H7 (cell line): Measurements from ENCODE around the gene HNRNPH1. TPM values are rescaled to one million over a fixed set of nuclear protein-coding genes. Genes with fewer than 3 reads are reported as not detected.

Experiments
- DNase-seq: peaks from one replicate; pipeline ENCODE4 v3.0.0; 2012
- H3K27me3 ChIP-seq: 2 replicates; pipeline ENCODE4 v1.6.0; 2011; ENCODE audit warnings: mild to moderate bottlenecking, low read length; ENCODE audit not compliant: control insufficient read depth, insufficient read depth
- H3K36me3 ChIP-seq: replicated peaks from 2 replicates; pipeline ENCODE4 v1.5.1; 2011; ENCODE audit warnings: low read length; ENCODE audit not compliant: control insufficient read depth, insufficient read depth
- H3K4me3 ChIP-seq: 2 replicates; pipeline ENCODE4 v1.5.1; 2011; ENCODE audit warnings: low read depth, mild to moderate bottlenecking, control low read depth, low read length, moderate library complexity; ENCODE audit not compliant: insufficient read depth
- total RNA-seq: library from RNA; depleted of rRNA; stranded (reverse); fragments of >200 nt; shearing (Covaris generic); gene quantifications from 2 replicates; pipeline ENCODE4 v1.2.3, GENCODE V29; 2014

The HNRNPH1 gene
- total RNA-seq, 1 experiment from 2014 or later: 423 TPM

GRCh38 chr5:179614745-179615144, 8.7 kb downstream of the HNRNPH1 start:
- Histone ChIP-seq H3K4me3 (no peak overlapping the region), H3K27me3 (no peaks in the 10 kb centered on the region), H3K36me3 (peaks cover 69% of the 10 kb centered on the region)
- DNase-seq: no peak

GRCh38 chr5:179613460-179614071, 9.9 kb downstream of the HNRNPH1 start:
- H3K36me3 ChIP-seq: peaks cover 60% of the 10 kb centered on the region
- no peak for DNase-seq
- H3K27me3 ChIP-seq: no peaks in the 10 kb centered on the region
- H3K4me3 ChIP-seq: no peak overlapping the region

DNA sequence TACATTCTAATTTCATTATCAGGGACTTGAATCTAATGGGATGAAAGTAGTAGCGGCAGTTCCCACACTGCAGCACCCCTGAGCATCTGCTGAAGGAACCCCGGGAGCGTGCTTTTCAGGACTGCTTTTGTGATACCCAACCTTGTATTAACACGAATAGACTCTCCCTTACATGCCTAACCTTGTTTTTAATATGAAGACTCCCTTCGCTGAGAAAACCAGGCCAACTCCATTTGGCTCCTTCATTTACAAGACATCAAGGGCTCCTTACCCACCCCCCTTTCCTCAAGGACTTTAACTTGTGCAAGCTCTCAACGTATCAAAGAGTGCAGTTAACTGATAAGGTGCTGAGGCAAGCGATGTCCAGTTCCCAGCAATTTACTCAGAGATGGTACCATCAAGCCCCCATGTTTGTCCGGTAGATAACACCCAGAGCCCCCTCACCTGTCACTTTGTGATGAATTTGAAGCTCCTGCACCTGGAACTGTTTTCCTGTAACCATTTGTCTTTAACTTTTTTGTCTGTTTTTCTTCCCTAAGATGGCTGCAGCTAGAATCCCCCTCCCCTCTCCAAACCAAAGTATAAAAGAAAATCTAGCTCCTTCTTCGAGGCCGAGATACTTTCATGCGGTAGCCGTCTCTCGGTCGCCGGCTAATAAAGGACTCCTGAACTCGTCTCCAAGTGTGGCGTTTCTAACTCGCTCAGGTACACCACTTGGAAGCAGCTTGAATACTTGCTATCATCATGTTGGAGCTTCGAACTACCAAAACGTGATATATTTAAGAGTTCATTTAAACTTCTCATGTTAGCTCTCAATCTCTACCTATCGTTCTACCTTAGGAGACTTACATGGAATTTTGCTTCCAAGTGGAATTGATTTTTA, 10.7 kb downstream of the HNRNPH1 start:
- H3K27me3 ChIP-seq: no peaks in the 10 kb centered on the region
- no peak for DNase-seq
- H3K4me3 ChIP-seq: no peak overlapping the region
- H3K36me3 ChIP-seq: peaks cover 53% of the 10 kb centered on the region

- Histone ChIP-seq H3K27me3 (no peaks in the 10 kb centered on the region), H3K36me3 (peaks cover 40% of the 10 kb centered on the region), H3K4me3 (no peak overlapping the region)
- DNase-seq: no peak
These were observed 12.6 kb downstream of the HNRNPH1 start for GRCh38 chr5:179610903-179611265.

DNA sequence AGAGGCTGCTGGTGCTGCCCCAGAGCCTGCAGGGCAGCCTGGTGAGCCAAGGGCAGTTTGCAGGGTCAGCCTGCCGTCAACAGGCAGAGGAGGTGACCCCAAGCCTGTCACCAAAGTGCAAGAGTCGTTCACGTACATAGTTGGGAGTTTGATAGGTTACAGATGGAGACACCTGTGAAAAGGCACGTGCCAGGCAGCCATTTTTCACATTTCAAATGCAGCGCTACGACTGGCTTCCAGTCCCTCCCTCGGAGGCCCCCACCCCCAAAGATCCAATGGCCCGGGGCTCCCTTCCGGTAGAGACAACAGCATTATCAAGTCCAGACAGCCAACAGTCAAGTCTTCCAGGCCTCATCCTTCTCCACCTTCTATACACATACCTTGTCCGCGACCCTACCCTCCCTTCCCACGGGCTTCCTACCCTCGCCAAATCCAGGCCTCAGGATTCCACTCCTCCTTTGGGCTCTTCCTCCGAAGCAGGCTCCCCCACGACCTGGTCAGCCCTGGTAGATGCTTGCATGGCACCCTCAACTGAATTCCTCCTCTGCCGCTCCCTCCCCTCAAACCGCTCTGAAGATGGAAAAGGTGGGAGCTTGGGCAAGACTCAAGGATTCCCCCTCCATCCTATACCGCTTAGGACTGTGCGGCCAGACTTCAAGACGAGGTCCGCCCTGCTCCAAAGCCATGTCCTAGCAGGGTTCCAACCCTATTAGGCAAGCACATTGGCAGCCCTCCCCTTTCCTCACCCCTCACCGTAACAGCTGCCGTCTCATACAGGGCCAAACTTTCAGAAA, 13.2 kb downstream of the HNRNPH1 start:
- no peak for DNase-seq
- peaks cover 43% of the 10 kb centered on the region for H3K36me3 ChIP-seq

GRCh38 chr5:179609834-179610108, 13.7 kb downstream of the HNRNPH1 start:
- Histone ChIP-seq H3K27me3 (no peaks in the 10 kb centered on the region), H3K4me3 (no peak overlapping the region), H3K36me3 (peaks cover 37% of the 10 kb centered on the region)
- no peak for DNase-seq

More for the DNA sequence above, 13.2 kb downstream of the HNRNPH1 start:
- Histone ChIP-seq H3K4me3 (no peak overlapping the region), H3K27me3 (no peaks in the 10 kb centered on the region)

GRCh38 chr5:179608131-179608581, 15.3 kb downstream of the HNRNPH1 start:
- H3K27me3 ChIP-seq: no peaks in the 10 kb centered on the region
- no peak overlapping the region for H3K4me3 ChIP-seq
- peaks cover 30% of the 10 kb centered on the region for H3K36me3 ChIP-seq
- no peak for DNase-seq

DNA sequence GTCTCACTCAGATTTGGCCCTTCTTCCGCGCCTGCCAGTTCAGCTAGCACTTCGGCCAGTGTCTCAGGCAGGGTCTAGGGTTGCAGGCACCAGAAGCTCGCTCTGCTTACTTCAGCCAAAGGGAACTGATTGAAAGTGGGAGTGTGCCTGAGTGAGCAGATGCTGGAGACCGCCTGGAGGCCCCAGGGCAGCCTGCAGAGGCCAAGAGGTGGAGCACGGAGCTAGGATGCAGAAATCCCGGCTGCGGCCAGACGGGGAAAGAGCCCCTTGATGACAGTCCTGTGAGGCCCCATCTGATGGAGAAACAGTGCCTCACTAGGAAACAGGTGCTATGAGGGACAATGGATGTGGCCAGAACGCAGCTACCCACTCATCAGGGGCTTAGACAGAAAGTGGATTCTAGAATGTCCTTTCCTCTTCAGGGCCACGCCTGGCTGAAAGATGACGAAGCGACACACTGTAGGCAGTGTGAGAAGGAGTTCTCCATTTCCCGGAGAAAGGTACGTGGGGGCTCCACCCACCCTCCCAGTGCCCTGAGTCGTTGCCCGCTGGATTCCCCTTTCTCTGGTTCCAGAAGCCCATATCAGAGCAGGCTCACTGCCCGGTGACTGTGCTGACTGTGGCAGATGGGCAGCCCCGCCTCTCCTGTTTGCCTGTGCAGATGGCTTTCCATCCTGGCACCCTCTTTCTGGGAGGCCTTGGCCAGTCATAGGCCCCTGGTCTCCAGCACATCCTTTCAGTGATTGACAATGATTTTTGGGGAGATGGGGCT, 16.1 kb downstream of the HNRNPH1 start:
- Histone ChIP-seq H3K27me3 (no peaks in the 10 kb centered on the region), H3K36me3 (peaks cover 26% of the 10 kb centered on the region), H3K4me3 (no peak overlapping the region)
- peak; percentile 65 for DNase-seq

GRCh38 chr5:179606910-179607159, 16.6 kb downstream of the HNRNPH1 start:
- peaks cover 28% of the 10 kb centered on the region for H3K36me3 ChIP-seq
- H3K27me3 ChIP-seq: no peaks in the 10 kb centered on the region
- H3K4me3 ChIP-seq: no peak overlapping the region
- DNase-seq: no peak

- no peak overlapping the region for H3K4me3 ChIP-seq
- H3K36me3 ChIP-seq: peaks cover 28% of the 10 kb centered on the region
- no peaks in the 10 kb centered on the region for H3K27me3 ChIP-seq
- no peak for DNase-seq
These were observed 17.2 kb downstream of the HNRNPH1 start for GRCh38 chr5:179606071-179606909.

GRCh38 chr5:179605026-179605833, 18.2 kb downstream of the HNRNPH1 start:
- no peak for DNase-seq
- H3K36me3 ChIP-seq: peaks cover 24% of the 10 kb centered on the region
- no peaks in the 10 kb centered on the region for H3K27me3 ChIP-seq
- H3K4me3 ChIP-seq: no peak overlapping the region

- H3K27me3 ChIP-seq: no peaks in the 10 kb centered on the region
- H3K36me3 ChIP-seq: peaks cover 35% of the 10 kb centered on the region
- DNase-seq: no peak
- no peak overlapping the region for H3K4me3 ChIP-seq
These were observed 20.2 kb downstream of the HNRNPH1 start for GRCh38 chr5:179603308-179603707.

- no peaks in the 10 kb centered on the region for H3K27me3 ChIP-seq
- peaks cover 37% of the 10 kb centered on the region for H3K36me3 ChIP-seq
- no peak for DNase-seq
These were observed 21.4 kb downstream of the HNRNPH1 start for GRCh38 chr5:179601871-179602625.

More at GRCh38 chr5:179601871-179602625, 21.4 kb downstream of the HNRNPH1 start:
- no peak overlapping the region for H3K4me3 ChIP-seq
